GM18907 (cell line): ENCODE results near the gene ITGA5.

Experiments used
- ATAC-seq: cut with Tn5 transposase; IDR thresholded peaks from one replicate; pipeline ENCODE4 v1.9.1; 2021; ENCODE audit warnings: mild to moderate bottlenecking, moderate library complexity; ENCODE audit not compliant: unreplicated experiment

ITGA5 gene

GRCh38 chr12:54390668-54391551 is 28.2 kb downstream of the ITGA5 start:
- ATAC-seq, result peak; percentile 57

DNA sequence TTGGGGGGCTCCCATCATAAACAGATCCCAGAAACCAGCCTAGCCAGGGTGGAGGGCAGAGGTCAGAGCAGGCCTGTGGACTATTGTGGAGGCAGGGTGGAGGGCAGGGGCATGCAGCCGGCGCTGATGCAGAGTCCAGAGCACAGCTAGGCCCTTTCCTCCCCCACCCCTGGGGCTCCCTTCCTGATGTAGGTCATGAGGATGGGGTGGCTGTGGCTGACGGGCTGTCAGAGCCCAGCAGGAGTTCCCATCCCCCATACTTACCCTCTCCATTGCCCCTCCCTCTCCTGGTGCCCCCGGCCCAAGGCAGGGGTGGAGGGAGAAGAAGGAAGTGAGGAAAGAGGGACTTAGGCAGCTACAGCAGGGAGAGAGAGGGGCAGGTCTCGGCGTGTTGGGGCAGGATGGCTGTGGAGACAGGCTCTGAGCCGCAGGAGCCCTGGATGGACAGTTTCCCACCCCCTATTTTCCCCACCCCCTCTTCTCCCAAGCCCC is 28.8 kb downstream of the ITGA5 start:
- ATAC-seq, result no peak

- no peak for ATAC-seq
Observed at GRCh38 chr12:54389607-54390175, 29.4 kb downstream of the ITGA5 start.

DNA sequence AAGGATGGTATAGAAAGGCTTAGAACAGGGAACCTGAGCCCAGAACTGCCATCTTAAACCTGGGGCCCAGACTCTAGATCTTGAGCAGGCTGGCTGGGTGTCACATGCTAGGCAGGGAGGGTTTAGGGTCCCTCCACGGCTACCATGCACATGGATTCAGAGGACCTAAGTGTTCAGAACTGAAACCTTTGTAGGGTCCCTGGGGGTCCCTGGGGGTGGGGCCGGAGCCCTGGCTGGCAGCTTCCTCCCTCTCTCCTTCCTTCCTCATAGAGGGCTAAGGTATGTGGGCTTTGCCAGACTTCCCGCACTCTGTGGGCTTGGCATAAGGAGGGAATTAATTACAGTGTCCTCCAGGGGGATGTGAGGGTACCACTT is 29.9 kb downstream of the ITGA5 start:
- no peak for ATAC-seq

DNA sequence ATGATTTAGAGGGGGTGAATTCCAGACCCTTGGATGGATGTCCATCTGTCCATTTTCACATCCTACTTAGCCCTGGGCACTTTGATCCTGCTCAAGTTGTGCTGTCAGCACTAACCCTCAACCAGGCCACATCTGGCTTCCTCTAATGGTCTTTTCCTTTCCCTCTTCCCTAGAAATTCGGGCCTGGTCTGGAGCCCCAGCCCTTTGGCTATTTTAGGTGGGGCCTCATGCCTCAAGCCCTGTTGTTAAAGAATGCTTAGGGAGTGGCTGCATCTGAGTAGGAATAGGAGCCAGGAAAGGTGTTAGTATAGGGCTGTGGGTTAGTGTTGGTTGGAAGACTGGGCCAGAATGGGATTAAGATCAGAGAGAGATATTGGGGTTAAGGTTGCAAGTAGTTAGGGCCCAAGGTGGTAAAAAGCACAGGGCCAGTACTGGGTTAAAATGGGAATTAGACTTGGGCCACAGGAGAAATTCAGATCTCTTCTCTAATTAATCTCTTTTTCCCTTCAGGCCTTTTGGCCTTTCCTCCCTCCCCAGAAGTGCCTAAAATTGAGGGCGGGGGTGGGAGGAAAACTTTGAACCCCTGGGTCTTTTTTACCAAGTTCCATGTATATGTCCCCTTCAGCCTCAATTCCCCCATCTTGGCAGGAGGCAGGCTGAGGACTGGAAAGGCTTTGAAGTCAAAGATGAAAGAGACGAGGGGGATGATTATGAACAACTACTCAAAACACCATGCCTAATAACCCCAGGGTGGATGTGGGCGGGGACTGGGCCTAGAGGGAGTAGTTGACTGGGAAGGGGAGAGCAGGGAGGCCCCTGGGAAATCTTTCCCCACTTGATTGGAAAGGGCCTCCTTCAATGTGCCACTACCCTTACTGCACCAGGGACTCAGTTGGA is 30.6 kb downstream of the ITGA5 start:
- no peak for ATAC-seq

GRCh38 chr12:54387114-54387467 is 32.0 kb downstream of the ITGA5 start:
- no peak for ATAC-seq

DNA sequence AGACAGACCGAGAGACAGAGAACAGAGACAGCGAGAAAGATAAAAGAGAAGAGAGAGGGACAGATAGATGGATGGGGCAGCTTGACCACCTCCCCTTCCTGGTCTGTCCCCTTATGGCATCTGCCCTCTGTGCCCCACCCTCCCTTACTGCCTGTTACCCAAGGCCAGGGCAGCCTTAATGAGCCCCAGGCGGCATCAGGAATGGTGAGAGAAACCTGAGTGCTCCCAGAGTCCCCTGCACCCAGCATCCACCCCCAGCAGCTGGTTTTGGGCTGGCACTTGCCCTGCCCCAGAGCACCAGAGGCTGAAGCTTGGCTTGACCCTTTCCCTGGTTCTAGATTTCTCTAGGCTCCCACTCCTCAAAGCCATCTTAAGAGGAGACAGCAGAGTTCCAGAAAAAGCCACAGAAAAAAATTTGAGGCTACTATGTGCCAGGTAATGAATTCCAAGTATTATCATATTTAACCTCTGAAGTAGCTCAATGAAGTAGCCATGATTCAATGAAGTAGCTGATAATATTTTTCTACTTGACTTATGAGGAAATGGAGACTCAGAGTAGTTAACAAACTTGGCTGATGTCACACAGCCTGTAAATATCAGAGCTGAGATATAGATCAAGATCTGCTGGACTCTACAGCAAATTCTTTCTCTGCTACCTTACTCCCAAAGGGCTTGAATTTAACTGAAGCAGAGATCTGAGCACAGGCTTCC is 32.5 kb downstream of the ITGA5 start:
- ATAC-seq, result no peak

- ATAC-seq, result peak; percentile 55
Observed at GRCh38 chr12:54385251-54385914, 33.7 kb downstream of the ITGA5 start.

- peak; percentile 42 for ATAC-seq
Observed at GRCh38 chr12:54384591-54385041, 34.5 kb downstream of the ITGA5 start, which contains the start of gene ZNF385A. Gene ZNF385A (minus strand): TSS chr12:54384733. CDS start chr12:54384514, 219 bp downstream.

DNA sequence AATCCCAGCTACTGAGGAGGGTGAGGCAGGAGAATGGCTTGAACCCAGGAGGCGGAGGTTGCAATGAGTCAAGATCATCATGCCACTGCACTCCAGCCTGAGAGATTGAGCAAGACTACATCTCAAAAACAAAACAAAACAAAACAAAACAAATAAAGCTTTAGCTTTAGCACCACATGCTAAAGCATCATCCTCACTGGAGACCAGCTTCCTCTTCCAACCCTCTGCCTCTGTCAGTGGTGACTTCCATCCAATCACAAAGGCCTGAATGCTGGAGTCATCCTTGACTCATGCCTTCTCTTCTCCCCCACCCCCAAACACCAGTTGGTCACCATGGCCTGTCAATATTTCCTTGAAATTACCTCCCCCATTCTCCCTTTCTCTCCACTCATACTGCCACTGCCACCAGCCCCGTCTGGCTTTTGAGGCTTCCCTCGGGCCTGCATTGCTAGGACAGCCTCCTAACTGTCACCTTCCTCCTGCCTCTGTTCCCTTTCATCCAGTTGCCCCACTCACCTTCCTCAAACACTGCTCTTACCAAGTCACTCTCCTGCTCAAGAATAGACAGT is 35.9 kb downstream of the ITGA5 start:
- no peak for ATAC-seq

DNA sequence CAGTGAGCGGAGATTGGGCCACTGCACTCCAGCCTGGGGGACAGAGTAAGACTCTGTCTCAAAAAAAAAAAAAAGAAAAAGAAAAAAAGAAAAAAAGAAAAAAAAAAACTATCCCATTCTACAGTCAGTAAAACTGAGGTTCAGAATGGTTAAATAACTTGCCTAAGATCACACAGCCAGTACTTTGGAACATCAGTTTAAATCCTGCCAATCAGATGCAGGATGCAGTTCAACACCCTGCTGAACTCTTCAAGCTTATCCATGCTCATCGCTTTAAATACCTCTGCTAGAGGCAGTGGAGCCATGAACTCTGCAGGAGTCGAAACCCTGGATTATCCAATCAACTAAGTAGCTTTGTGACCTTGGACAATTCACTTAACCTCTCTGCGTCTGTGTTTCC is 37.9 kb downstream of the ITGA5 start:
- ATAC-seq, result no peak

DNA sequence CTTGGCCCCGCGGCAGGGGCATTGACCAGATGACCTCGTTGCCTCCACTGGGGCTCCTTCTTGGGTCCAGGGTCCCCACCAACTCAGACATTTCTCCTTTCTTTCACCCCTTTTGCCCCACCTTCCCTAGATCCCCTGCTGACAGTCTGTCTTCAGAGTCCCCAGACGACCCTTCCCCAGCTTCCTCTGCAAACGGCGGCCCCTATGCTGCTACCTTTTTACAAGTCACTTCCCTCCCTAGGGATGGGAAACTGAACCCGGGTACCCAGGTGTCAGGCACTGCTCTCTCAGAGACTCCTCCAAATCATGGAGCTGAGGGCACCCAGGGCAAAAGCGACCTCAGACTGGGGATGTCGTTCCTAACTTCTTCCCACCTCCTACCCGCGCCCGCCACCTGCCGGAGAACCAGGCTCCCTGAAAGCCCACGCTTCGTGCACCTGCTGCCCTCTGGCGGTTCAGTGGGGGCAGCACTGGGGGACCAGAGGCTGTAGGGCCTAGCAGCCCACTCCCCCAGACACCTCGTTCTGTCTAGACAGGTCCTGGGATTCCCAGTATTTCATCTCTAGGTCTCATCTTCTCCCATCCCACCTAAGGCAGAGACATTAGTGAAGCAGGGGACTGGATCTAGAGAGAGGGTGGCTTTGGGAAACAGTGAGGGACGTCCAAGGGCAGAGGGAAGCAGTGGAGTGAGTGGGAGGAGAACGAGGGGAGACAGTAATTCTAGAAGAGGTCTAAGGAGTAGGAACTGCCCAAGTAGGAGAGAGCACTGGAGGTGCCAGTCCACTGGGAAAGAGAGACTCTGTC is 39.5 kb downstream of the ITGA5 start:
- peak; percentile 82 for ATAC-seq

DNA sequence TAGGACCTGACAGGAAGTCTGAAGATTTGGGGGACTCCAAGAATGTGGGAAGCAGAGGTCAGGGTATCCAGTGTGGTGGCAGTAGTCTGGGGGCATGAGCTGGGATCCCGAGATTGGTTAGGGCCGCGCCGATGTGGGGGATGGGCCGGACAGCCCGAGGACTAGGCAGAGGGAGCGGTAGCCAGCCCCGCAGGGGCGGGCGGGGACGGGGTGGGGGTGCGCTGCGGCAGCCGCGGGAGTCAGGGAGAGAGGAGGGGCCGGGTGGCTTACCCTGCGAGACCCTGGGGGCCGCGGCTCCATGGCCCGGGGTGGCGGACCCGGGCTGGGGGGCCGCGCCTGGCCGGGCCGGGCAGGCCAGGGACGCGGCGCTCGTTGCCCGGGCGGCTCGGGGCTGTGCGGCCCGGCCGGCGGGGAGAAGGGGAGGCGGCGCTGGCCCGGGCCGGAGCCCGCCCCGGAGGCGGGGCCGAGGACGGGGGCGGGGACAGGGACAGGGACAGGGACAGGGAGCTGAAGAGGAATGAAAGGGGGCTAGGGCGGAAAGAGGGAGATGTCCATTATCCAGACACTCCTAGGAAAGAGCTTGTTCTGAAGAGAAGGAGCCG is 40.2 kb downstream of the ITGA5 start:
- ATAC-seq, result no peak

GRCh38 chr12:54377797-54378515 is 41.1 kb downstream of the ITGA5 start:
- no peak for ATAC-seq

DNA sequence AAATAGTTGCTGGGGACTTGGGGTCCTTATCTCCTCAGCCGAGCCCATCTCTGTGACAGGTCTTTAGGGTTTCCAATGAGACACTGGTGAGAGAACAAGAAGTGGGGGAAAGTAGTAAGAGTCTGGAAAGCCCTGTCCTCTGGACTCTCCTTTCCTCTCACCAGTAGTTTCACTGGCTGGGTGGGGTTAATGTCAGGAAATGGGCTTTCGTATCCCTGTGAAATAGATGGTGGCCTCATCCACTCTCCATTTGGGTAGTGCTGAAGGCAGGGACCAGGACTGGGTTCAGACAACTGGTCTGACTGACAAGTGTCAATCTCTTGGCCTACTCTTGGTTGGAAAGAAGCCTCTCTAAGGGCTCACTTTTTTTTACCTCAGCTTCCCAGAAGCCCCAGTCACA is 42.1 kb downstream of the ITGA5 start:
- ATAC-seq, result no peak

- ATAC-seq, result no peak
Observed at GRCh38 chr12:54376596-54376995, 42.5 kb downstream of the ITGA5 start.

GRCh38 chr12:54375259-54375579 is 43.8 kb downstream of the ITGA5 start:
- no peak for ATAC-seq
